Heart left ventricle (tissue), 13 donors: ENCODE results near the gene PIK3C2G.

Source experiments
- CTCF ChIP-seq, 12 donors: fragments of 200-600 bp; sonication (generic) in 4 of 12; IDR thresholded peaks; one replicate each; pipeline versions ENCODE4 v1.5.0 to v1.8.0; 2018 to 2022; ENCODE audit warnings: antibody characterized with exemption in 12 of 12, mild to moderate bottlenecking in 5 of 12
- POLR2A ChIP-seq, 2 donors: fragments of 450-650 bp; IDR thresholded peaks; one replicate each; pipeline ENCODE4 v1.6.1; 2017; ENCODE audit warnings: antibody characterized with exemption in 2 of 2, mild to moderate bottlenecking in 2 of 2, moderate library complexity in 2 of 2
- donor health status: ischemic (EF 13 %, LVEDD 7.1; RV severe dilation, severe dysfunction).
- donor health status: DM: no; HTN: yes; CAD: no.
- donor health status: DM: no; HTN: no; CAD: no.
- donor health status: ischemic (EF 25% LVEDD 6.9; RV normal size, moderate dysfunction).
- donor health status: ischemic (EF 25% LVEDD 5.7; RV mildly dilated, moderate dysfunction).
- donor health status: ischemic (EF 35%, LVEDD 5.7; RV mildly dilated, moderate dysfunction).
- donor health status: nonischemic (EF 11% LVEDD 7.7; RV severe dilation, severe dysfunction).
- donor health status: DM: yes; HTN: yes; CAD: no.
- donor health status: PGD.
- donor health status: ischemic (EF 29% LVEDD 5.4; RV normal size, mild dysfunction).
- donor health status: nonischemic (EF 23%, LVEDD 6.1; RV moderate dilation, normal function).

DNA sequence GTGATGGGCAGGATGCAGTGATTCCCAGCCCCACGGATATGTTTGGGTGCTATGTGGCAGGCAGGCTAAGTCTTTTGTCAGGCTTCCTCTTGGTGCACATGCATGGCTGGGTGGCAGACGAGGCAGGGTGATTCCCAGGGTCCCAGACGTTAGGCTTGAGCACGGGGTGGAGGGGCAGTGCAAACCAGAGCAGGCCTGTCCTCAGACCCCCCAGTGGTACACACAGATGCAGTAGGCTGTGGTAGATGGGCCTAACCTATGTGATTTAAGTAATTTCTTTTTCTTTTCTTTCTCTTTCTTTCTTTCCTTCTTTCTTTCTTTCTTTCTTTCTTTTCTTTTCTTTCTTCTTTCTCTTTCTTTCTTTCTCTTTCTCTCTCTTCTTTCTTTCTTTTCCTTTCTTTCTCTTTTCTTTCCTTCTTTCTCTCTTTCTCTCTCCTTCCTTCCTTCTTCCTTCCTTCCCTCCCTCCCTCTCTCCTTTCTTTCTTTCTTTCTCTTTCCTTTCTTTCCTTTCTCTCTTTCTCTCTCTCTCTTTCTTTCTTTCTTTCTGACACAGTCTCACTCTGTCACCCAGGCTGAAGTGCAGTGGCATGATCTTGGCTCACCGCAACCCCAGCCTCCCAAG is 41.6 kb downstream of the PIK3C2G start:
- TF ChIP-seq CTCF (IDR thresholded peaks at IDR 0.05): no peak
- no peak for TF ChIP-seq POLR2A (IDR thresholded peaks at IDR 0.05)
